Skeletal muscle satellite cell (primary cell): ENCODE data around the gene CDK14.

ENCODE experiments used
- H3K27me3 ChIP-seq: 2 replicates; pipeline ENCODE4 v1.7.0; 2013; ENCODE audit warnings: low read length; ENCODE audit not compliant: control insufficient read depth, insufficient read depth
- H3K36me3 ChIP-seq: 2 replicates; pipeline ENCODE4 v1.7.0; 2013; ENCODE audit warnings: mild to moderate bottlenecking, control low read depth, low read length; ENCODE audit not compliant: insufficient read depth
- H3K4me1 ChIP-seq: 2 replicates; pipeline ENCODE4 v1.7.0; 2013; ENCODE audit warnings: low read length; ENCODE audit not compliant: control insufficient read depth, insufficient read depth
- H3K4me2 ChIP-seq: 2 replicates; pipeline ENCODE4 v1.7.0; 2013; ENCODE audit warnings: mild to moderate bottlenecking, low read length
- H3K4me3 ChIP-seq: 2 replicates; pipeline ENCODE4 v1.7.0; 2013; ENCODE audit warnings: low read length
- H3K9ac ChIP-seq: 2 replicates; pipeline ENCODE4 v1.7.0; 2013; ENCODE audit warnings: mild to moderate bottlenecking, low read depth, low read length, moderate library complexity
- H3K9me3 ChIP-seq: replicated peaks from 2 replicates; pipeline ENCODE4 v1.7.0; 2013; ENCODE audit warnings: mild to moderate bottlenecking, control low read depth, low read length

Gene CDK14

DNA sequence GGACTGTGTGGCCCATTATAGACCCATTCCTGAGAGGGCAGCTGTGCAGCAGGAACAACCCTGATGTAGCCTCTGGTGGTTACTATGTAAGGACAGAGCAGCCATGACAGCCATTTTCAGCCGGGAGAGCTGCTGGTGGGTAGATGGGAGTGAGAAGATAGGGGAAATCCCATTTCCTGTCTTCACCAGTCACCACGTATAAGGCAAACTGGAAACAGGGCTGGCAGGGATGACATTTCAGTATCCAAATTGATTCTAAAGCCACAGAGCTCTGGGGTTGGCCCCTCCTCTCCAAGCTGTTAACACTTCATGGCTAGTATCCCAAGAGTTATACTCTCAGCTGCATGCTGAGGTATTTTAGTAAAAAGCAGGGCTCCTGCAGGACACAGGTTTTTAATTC, 652.9 kb downstream of the CDK14 start:
- H3K36me3 ChIP-seq, result no peaks in the 10 kb centered on the region
- no peaks in the 10 kb centered on the region for H3K9me3 ChIP-seq
- no peaks in the 10 kb centered on the region for H3K27me3 ChIP-seq
- H3K4me3 ChIP-seq, result no peak overlapping the region
- H3K9ac ChIP-seq, result no peak overlapping the region
- H3K4me1 ChIP-seq, result peaks cover 14% of the 10 kb centered on the region
- no peak overlapping the region for H3K4me2 ChIP-seq

DNA sequence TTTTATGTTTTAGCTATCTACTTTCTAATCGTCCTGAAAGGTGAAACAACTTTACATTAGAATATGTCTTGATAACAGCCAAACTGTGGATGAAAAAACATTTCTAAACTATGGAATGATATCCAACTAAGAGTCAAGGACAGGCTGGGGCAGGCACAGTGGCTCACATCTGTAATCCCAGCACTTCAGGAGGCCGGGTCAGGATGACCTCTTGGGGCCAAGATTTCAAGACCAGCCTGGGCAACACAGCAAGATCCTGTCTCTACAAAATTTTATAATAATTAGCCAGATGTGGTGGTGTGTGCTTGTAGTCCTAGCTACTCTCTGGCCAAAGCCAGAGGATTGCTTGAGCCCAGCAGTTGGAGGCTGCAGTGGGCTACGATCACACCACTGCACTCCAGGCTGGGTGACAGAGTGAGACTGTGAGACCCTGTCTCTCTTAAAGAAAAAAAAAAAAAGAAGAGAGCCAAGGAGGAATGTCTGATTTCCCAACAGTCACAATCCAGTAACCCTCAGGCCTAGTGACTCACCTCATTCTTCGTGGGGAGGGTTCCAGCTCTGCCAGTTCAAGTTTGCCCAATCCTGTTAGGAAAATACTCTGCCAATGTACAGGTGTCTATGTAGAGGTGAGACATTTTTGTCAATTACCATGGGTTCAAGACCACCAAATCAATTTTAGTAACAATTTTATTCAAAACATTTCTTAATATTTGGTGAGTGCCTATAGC, 653.5 kb downstream of the CDK14 start:
- H3K9ac ChIP-seq, result no peak overlapping the region
- no peak overlapping the region for H3K4me2 ChIP-seq
- no peak overlapping the region for H3K4me3 ChIP-seq
- no peaks in the 10 kb centered on the region for H3K9me3 ChIP-seq
- H3K36me3 ChIP-seq, result no peaks in the 10 kb centered on the region
- peaks cover 12% of the 10 kb centered on the region for H3K4me1 ChIP-seq
- H3K27me3 ChIP-seq, result no peaks in the 10 kb centered on the region

- H3K4me3 ChIP-seq, result no peak overlapping the region
- H3K36me3 ChIP-seq, result no peaks in the 10 kb centered on the region
- no peaks in the 10 kb centered on the region for H3K9me3 ChIP-seq
- H3K4me1 ChIP-seq, result peaks cover 12% of the 10 kb centered on the region
- H3K27me3 ChIP-seq, result no peaks in the 10 kb centered on the region
- no peak overlapping the region for H3K4me2 ChIP-seq
- no peak overlapping the region for H3K9ac ChIP-seq
Measured at GRCh38 chr7:91250706-91251105, 654.6 kb downstream of the CDK14 start.

DNA sequence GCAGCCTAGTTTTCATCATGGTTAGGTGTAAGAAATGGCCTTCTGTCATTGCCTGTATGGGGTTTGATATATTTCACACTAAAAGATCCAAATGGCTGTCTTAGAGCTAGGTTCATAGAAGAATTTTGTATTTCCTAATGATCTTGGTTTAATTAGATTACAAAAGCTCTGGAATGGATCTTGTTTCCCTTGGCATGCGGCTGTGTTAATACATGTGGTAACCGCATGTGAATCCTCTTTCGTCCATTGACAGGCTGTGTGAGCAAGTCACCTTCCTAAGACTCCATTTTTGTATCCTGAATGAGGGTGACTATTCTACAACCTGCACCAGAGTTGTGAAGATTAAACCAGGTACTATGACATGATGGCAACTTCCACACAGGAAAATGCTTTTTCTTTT, 655.8 kb downstream of the CDK14 start:
- Histone ChIP-seq H3K27me3 (no peaks in the 10 kb centered on the region), H3K9ac (no peak overlapping the region)

More for the DNA sequence above, 655.8 kb downstream of the CDK14 start:
- Histone ChIP-seq H3K9me3 (no peaks in the 10 kb centered on the region), H3K36me3 (no peaks in the 10 kb centered on the region), H3K4me3 (no peak overlapping the region), H3K4me1 (peaks cover 12% of the 10 kb centered on the region), H3K4me2 (no peak overlapping the region)
